Right ventricle myocardium superior (tissue), 1 donor: ENCODE results near the gene CIAO2B. TPM values are rescaled to one million over a fixed set of nuclear protein-coding genes. Genes with fewer than 3 reads are reported as not detected.

ENCODE experiments used
- total RNA-seq: library from RNA; stranded (reverse); fragmentation: NEBNext Ultra II Directional; extraction: Animal tissue kit (Norgen Biotek cat#: 25700); gene quantifications from one replicate; pipeline ENCODE4 v1.2.1, GENCODE V29; 2021
- donor health status: DM: no; HTN: yes; CAD: no; lungs with severe emphysema.

The CIAO2B gene
- total RNA-seq, 1 donor from 2014 or later, result 103 TPM

Other genes starting within 250 kb of the CIAO2B start
- 10.1 TPM for gene CMTM4, start 237.7 kb downstream of the CIAO2B start, total RNA-seq
- gene DYNC1LI2, start 182.8 kb downstream of the CIAO2B start, total RNA-seq, result 66.9 TPM
- gene TERB1, start 132.8 kb downstream of the CIAO2B start, total RNA-seq, result not detected
- 31.4 TPM for gene NAE1, start 103.4 kb downstream of the CIAO2B start, total RNA-seq
- gene CA7, start 90.0 kb downstream of the CIAO2B start, total RNA-seq, result not detected
- gene PDP2, start 53.9 kb downstream of the CIAO2B start, total RNA-seq, result 3.3 TPM
- gene CDH16, start 15.5 kb downstream of the CIAO2B start, total RNA-seq, result 0.13 TPM
- 95.4 TPM for gene RRAD, start 8.9 kb downstream of the CIAO2B start, total RNA-seq
- 114 TPM for gene CES2, start 1.1 kb upstream of the CIAO2B start, total RNA-seq
- gene CES3, start 26.9 kb upstream of the CIAO2B start, total RNA-seq, result 2.0 TPM
- gene CES4A, start 54.2 kb upstream of the CIAO2B start, total RNA-seq, result 6.2 TPM
- gene CBFB, start 94.7 kb upstream of the CIAO2B start, total RNA-seq, result 23.1 TPM
- gene PHAF1, start 175.5 kb upstream of the CIAO2B start, total RNA-seq, result 11.7 TPM
- 8.1 TPM for gene B3GNT9, start 216.6 kb upstream of the CIAO2B start, total RNA-seq
- 9.0 TPM for gene TRADD, start 225.5 kb upstream of the CIAO2B start, total RNA-seq
- 9.5 TPM for gene FBXL8, start 225.6 kb upstream of the CIAO2B start, total RNA-seq
- gene HSF4, start 230.3 kb upstream of the CIAO2B start, total RNA-seq, result 62.9 TPM
- gene NOL3, start 236.1 kb upstream of the CIAO2B start, total RNA-seq, result 105 TPM
- 7.7 TPM for gene MATCAP1, start 249.6 kb upstream of the CIAO2B start, total RNA-seq